Neural cell (in vitro differentiated cells): ENCODE data around the gene SREBF1. TPM values are rescaled to one million over a fixed set of nuclear protein-coding genes. Genes with fewer than 3 reads are reported as not detected.

Experiments
- H2AFZ ChIP-seq: fragments of 200-600, 300-800 bp; sonication (generic), shearing (Covaris generic); 2 replicates; pipeline ENCODE4 v1.6.0; 2014; ENCODE audit warnings: low read depth, mild to moderate bottlenecking, antibody characterized with exemption, low read length, moderate library complexity
- H3F3A ChIP-seq: fragments of 200-600 bp; shearing (Covaris generic); 2 replicates; pipeline ENCODE4 v1.6.1; 2016; ENCODE audit warnings: mild to moderate bottlenecking, moderate library complexity, mixed read lengths, antibody characterized with exemption, low read length; ENCODE audit not compliant: insufficient read depth, poor library complexity, severe bottlenecking
- H3K27ac ChIP-seq: fragments of 200-600, 300-800 bp; sonication (generic), shearing (Covaris generic); 2 replicates; pipeline ENCODE4 v1.5.1; 2014; ENCODE audit warnings: mild to moderate bottlenecking, low read length, moderate library complexity
- H3K27me3 ChIP-seq: fragments of 300-800, 200-600 bp; sonication (generic), shearing (Covaris generic); 2 replicates; pipeline ENCODE4 v1.6.0; 2014; ENCODE audit warnings: mild to moderate bottlenecking, low read depth, low read length, moderate library complexity; ENCODE audit not compliant: insufficient read depth
- H3K36me3 ChIP-seq: fragments of 300-800, 200-600 bp; sonication (generic), shearing (Covaris generic); 2 replicates; pipeline ENCODE4 v1.5.1; 2014; ENCODE audit warnings: mild to moderate bottlenecking, antibody characterized with exemption, low read length, moderate library complexity; ENCODE audit not compliant: insufficient read depth
- H3K4me2 ChIP-seq: fragments of 300-800, 200-600 bp; sonication (generic), shearing (Covaris generic); 2 replicates; pipeline ENCODE4 v1.6.0; 2014; ENCODE audit warnings: mild to moderate bottlenecking, low read length
- H3K4me3 ChIP-seq: fragments of 300-800, 200-600 bp; sonication (generic), shearing (Covaris generic); 2 replicates; pipeline ENCODE4 v1.5.1; 2014; ENCODE audit warnings: mild to moderate bottlenecking, low read length, moderate library complexity
- H3K79me2 ChIP-seq: fragments of 200-600 bp; shearing (Covaris generic); replicated peaks from 2 replicates; pipeline ENCODE4 v1.6.0; 2014; ENCODE audit warnings: mild to moderate bottlenecking, low read length, moderate library complexity; ENCODE audit not compliant: insufficient read depth
- H3K9ac ChIP-seq: fragments of 300-800, 200-600 bp; sonication (generic), shearing (Covaris generic); 2 replicates; pipeline ENCODE4 v1.6.1; 2016; ENCODE audit warnings: mild to moderate bottlenecking, low read length, mixed read lengths
- H3K9me2 ChIP-seq: fragments of 200-600 bp; shearing (Covaris generic); 2 replicates; pipeline ENCODE4 v1.6.1; 2016; ENCODE audit warnings: mild to moderate bottlenecking, low read length, mixed read lengths; ENCODE audit not compliant: insufficient read depth
- H3K9me3 ChIP-seq: fragments of 200-600, 300-800 bp; sonication (generic), shearing (Covaris generic); 2 replicates; pipeline ENCODE4 v1.6.1; 2016; ENCODE audit warnings: mild to moderate bottlenecking, mixed run types, low read length, moderate library complexity, mixed read lengths
- H4K20me1 ChIP-seq: fragments of 200-600 bp; shearing (Covaris generic); 2 replicates; pipeline ENCODE4 v1.6.1; 2016; ENCODE audit warnings: mild to moderate bottlenecking, mixed run types; ENCODE audit not compliant: insufficient read depth
- CTCF ChIP-seq: fragments of 450-650 bp; IDR thresholded peaks from 2 replicates; pipeline ENCODE4 v1.5.1; 2014; ENCODE audit warnings: antibody characterized with exemption, mild to moderate bottlenecking, moderate library complexity; ENCODE audit not compliant: poor library complexity, severe bottlenecking
- EP300 ChIP-seq: fragments of 450-650 bp; conservative IDR thresholded peaks from 2 replicates; pipeline ENCODE4 v1.6.1; 2014; ENCODE audit warnings: antibody characterized with exemption, mild to moderate bottlenecking, moderate library complexity; ENCODE audit not compliant: poor library complexity, severe bottlenecking
- EZH2 ChIP-seq: fragments of 200-600, 300-800 bp; shearing (Covaris generic), sonication (generic); IDR thresholded peaks from 2 replicates; pipeline ENCODE4 v1.6.1; 2014; ENCODE audit warnings: antibody characterized with exemption, low read length, borderline replicate concordance, mild to moderate bottlenecking; ENCODE audit not compliant: insufficient read depth, poor library complexity, severe bottlenecking
- MXI1 ChIP-seq: fragments of 450-650 bp; conservative IDR thresholded peaks from 2 replicates; pipeline ENCODE4 v1.6.1; 2014; ENCODE audit warnings: antibody characterized with exemption, mild to moderate bottlenecking; ENCODE audit not compliant: poor library complexity, severe bottlenecking
- POLR2AphosphoS5 ChIP-seq: IDR thresholded peaks from 2 replicates; pipeline ENCODE4 v1.6.1; 2012
- RAD21 ChIP-seq: fragments of 450-650 bp; conservative IDR thresholded peaks from 2 replicates; pipeline ENCODE4 v1.6.1; 2014; ENCODE audit warnings: antibody characterized with exemption, mild to moderate bottlenecking, moderate library complexity
- SMC3 ChIP-seq: fragments of 450-650 bp; conservative IDR thresholded peaks from 2 replicates; pipeline ENCODE4 v1.6.1; 2014; ENCODE audit warnings: antibody characterized with exemption, mild to moderate bottlenecking, moderate library complexity; ENCODE audit not compliant: poor library complexity
- TAF1 ChIP-seq: IDR thresholded peaks from 2 replicates; pipeline ENCODE4 v1.6.1; 2012; ENCODE audit warnings: low read depth
- polyA plus RNA-seq: library from polyadenylated mRNA; depleted of rRNA; stranded (reverse); fragments of >200 nt; gene quantifications from 2 replicates; pipeline ENCODE4 v1.2.3, GENCODE V29; 2014
- TF ChIP-seq, protein P1 (sequence below): IDR thresholded peaks from 2 replicates; pipeline ENCODE4 v1.6.1; 2012; ENCODE audit warnings: borderline replicate concordance

The SREBF1 gene
- polyA plus RNA-seq, 1 donor from 2014 or later = 22.5 TPM

GRCh38 chr17:17824119-17824782 lies 12.5 kb downstream of the SREBF1 start:
- no peaks in the 10 kb centered on the region for H3K27me3 ChIP-seq
- peak overlapping the region; percentile 62 for H3K4me3 ChIP-seq
- TF ChIP-seq MXI1 (no peak), CTCF (no peak), EZH2 (no peak)
- H3K9me3 ChIP-seq = no peaks in the 10 kb centered on the region
- peaks cover 15% of the 10 kb centered on the region for H3K79me2 ChIP-seq
- H3K9ac ChIP-seq = peak overlapping the region; percentile 59
- H3F3A ChIP-seq = no peaks in the 10 kb centered on the region
- no peaks in the 10 kb centered on the region for H4K20me1 ChIP-seq
- no peak overlapping the region for H3K4me2 ChIP-seq
- no peak overlapping the region for H2AFZ ChIP-seq
- H3K9me2 ChIP-seq = no peaks in the 10 kb centered on the region
- peak overlapping the region; percentile 49 for H3K27ac ChIP-seq
- H3K36me3 ChIP-seq = no peaks in the 10 kb centered on the region

DNA sequence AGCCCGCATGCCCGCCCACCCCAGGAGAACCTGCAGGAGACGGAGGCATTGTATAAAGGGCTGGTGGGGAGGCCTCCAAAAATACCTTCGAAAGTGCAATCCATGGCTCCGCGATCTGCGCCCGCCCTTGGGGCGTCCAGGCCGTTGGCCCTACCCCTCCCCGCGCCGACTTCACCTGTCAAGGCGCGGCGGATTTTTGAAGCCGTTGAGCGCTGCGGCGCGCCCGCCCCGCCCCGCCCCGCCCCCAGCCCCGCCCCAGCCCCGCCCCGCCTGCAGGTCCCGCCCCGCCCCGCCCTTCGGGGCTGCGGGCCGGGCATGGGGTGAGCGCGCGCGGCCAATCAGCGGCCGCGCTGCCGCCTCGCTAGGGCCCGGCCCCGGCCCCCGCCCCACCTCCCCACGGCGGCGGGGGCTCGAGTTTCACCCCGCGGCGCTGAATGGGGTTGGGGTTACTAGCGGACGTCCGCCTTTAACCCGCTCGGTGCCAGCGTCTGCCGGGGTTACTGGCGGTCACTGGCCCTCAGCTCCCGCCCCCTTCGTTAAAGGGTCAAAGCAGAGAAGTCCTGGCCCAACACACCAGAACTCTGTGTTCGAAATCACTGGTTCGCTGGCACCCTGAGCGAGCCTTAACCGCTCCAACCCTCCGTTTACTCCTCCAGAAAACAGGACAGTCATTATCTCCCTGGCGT lies 13.2 kb downstream of the SREBF1 start:
- Histone ChIP-seq H3K27ac (peak overlapping the region; percentile 49), H3F3A (no peaks in the 10 kb centered on the region), H3K4me3 (peak overlapping the region; percentile 67), H3K36me3 (no peaks in the 10 kb centered on the region), H2AFZ (no peak overlapping the region), H3K4me2 (peak overlapping the region; percentile 59), H4K20me1 (no peaks in the 10 kb centered on the region), H3K9me3 (no peaks in the 10 kb centered on the region), H3K27me3 (no peaks in the 10 kb centered on the region), H3K9ac (peak overlapping the region; percentile 60), H3K9me2 (no peaks in the 10 kb centered on the region), H3K79me2 (peaks cover 15% of the 10 kb centered on the region)
- TF ChIP-seq EP300 (peak; percentile 11), TAF1 (no peak)

DNA sequence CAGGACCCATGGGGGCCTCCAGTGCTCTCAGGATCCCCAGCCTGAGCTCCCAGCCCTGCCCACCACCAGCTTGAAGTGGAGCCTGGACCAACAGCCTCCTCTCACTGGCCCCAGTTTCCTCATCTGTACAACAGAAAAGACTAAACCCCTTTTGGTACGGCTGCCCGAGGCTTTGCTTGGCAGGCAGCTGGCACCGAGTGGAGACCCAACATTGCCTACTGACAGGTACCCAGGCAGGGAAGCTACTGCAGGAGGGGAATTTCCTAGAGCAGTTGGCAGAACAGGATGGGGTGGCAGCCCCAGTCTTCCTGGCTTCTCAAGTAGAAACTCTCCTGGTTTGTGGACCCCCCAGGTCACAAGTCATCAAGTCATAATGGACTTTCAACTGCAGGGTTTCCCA lies 14.2 kb downstream of the SREBF1 start:
- no peaks in the 10 kb centered on the region for H3K36me3 ChIP-seq
- no peak overlapping the region for H2AFZ ChIP-seq
- peak overlapping the region; percentile 59 for H3K4me2 ChIP-seq
- no peaks in the 10 kb centered on the region for H3F3A ChIP-seq
- no peak overlapping the region for H3K27ac ChIP-seq
- H3K27me3 ChIP-seq = no peaks in the 10 kb centered on the region
- H3K9ac ChIP-seq = peak overlapping the region; percentile 60
- H4K20me1 ChIP-seq = no peaks in the 10 kb centered on the region
- peak overlapping the region; percentile 67 for H3K4me3 ChIP-seq
- H3K9me2 ChIP-seq = no peaks in the 10 kb centered on the region
- H3K79me2 ChIP-seq = peaks cover 15% of the 10 kb centered on the region
- H3K9me3 ChIP-seq = no peaks in the 10 kb centered on the region
- TF ChIP-seq MXI1 (no peak), SMC3 (no peak), CTCF (no peak), EZH2 (no peak), POLR2AphosphoS5 (no peak), TAF1 (no peak), EP300 (no peak), RAD21 (no peak)
- TF ChIP-seq, protein P1, sequence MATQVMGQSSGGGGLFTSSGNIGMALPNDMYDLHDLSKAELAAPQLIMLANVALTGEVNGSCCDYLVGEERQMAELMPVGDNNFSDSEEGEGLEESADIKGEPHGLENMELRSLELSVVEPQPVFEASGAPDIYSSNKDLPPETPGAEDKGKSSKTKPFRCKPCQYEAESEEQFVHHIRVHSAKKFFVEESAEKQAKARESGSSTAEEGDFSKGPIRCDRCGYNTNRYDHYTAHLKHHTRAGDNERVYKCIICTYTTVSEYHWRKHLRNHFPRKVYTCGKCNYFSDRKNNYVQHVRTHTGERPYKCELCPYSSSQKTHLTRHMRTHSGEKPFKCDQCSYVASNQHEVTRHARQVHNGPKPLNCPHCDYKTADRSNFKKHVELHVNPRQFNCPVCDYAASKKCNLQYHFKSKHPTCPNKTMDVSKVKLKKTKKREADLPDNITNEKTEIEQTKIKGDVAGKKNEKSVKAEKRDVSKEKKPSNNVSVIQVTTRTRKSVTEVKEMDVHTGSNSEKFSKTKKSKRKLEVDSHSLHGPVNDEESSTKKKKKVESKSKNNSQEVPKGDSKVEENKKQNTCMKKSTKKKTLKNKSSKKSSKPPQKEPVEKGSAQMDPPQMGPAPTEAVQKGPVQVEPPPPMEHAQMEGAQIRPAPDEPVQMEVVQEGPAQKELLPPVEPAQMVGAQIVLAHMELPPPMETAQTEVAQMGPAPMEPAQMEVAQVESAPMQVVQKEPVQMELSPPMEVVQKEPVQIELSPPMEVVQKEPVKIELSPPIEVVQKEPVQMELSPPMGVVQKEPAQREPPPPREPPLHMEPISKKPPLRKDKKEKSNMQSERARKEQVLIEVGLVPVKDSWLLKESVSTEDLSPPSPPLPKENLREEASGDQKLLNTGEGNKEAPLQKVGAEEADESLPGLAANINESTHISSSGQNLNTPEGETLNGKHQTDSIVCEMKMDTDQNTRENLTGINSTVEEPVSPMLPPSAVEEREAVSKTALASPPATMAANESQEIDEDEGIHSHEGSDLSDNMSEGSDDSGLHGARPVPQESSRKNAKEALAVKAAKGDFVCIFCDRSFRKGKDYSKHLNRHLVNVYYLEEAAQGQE = no peak
